ENCODE measurements around the gene KNDC1. TPM values are rescaled to one million over a fixed set of nuclear protein-coding genes. Genes with fewer than 3 reads are reported as not detected.
"Not testable (repeated sequence)": the region's sequence is repeated elsewhere in the genome, so short reads cannot be mapped to it uniquely, and the experiment has no call there.

Gene KNDC1
- total and polyA plus RNA-seq, 12 donors = 1.0 to 93.4 (median 39.0) TPM

DNA sequence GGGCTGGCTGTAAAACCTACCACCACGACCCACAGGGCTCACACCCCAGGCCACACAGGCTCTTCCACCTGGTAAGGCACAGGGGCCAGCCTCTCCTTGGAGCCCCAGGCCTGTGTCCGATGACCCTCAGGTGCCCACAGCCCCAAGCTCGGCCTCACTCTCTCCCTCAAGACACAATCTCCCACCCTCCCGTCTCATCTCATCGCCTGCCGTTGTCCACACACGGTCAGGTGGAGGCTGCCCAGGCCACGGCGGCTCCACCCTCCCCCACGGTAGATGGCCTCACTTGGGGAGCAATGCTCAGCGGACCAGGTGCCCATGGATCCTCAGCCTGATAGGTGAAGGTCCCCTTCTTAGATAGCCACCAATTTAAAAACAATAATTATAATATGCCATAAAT lies 61.3 kb downstream of the KNDC1 start:
- 90 to 94% (median 93%) methylated on average over 9 to 11 of the region's 11 CpGs for WGBS, 4 donors
- Histone ChIP-seq H3K4me1 (replicated peaks in 1 of 2) (no peaks in the 10 kb centered on the region), H3K36me3 (replicated peaks in 1 of 2) (no peaks in the 10 kb centered on the region), H3K27ac (no peak overlapping the region), H3K4me3 (no peak overlapping the region), H3K9me3 (replicated peaks in 1 of 3) (no peaks in the 10 kb centered on the region), H3K27me3 (peaks cover 4% of the 10 kb centered on the region)
- intact Hi-C loops (cut with DNase I) = no loop called here
- DNase-seq = no peak
- TF ChIP-seq, protein P1, sequence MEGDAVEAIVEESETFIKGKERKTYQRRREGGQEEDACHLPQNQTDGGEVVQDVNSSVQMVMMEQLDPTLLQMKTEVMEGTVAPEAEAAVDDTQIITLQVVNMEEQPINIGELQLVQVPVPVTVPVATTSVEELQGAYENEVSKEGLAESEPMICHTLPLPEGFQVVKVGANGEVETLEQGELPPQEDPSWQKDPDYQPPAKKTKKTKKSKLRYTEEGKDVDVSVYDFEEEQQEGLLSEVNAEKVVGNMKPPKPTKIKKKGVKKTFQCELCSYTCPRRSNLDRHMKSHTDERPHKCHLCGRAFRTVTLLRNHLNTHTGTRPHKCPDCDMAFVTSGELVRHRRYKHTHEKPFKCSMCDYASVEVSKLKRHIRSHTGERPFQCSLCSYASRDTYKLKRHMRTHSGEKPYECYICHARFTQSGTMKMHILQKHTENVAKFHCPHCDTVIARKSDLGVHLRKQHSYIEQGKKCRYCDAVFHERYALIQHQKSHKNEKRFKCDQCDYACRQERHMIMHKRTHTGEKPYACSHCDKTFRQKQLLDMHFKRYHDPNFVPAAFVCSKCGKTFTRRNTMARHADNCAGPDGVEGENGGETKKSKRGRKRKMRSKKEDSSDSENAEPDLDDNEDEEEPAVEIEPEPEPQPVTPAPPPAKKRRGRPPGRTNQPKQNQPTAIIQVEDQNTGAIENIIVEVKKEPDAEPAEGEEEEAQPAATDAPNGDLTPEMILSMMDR (IDR thresholded peaks at IDR 0.05) = no peak
- no peak for TF ChIP-seq POLR2A (IDR thresholded peaks at IDR 0.05)

GRCh38 chr10:133221756-133222155 lies 61.7 kb downstream of the KNDC1 start:
- H3K27me3 ChIP-seq; H3K9me3 ChIP-seq (replicated peaks in 1 of 3); H3K4me1 ChIP-seq (replicated peaks in 1 of 2); H3K27ac ChIP-seq; H3K36me3 ChIP-seq (replicated peaks in 1 of 2); intact Hi-C loops (cut with DNase I); H3K4me3 ChIP-seq; DNase-seq: not testable (repeated sequence)
- WGBS, 4 donors = 88 to 97% (median 92%) methylated on average over 4 to 19 of the region's 22 CpGs

DNA sequence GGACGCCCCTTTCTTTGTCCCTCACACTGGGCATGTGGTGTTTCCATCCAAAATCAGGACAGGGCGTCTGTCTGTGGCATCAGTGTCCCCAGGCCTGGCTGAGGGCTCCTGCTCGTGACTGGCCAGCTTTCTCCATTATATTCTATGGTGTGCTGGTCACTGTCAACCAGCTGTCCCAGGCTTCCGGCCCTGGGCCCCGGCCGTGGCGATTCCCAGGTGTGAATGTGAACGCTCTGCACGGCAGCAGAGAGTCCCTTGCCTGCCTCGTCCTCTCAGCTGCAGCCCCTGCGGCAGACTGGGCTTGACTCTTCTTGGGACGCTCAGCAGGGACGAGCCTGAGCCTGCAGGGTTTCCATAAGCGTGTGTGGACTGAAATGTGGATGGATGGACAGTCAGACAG lies 64.1 kb downstream of the KNDC1 start:
- Histone ChIP-seq H3K36me3 (replicated peaks in 1 of 2) (no peaks in the 10 kb centered on the region), H3K27me3 (peaks cover 18% of the 10 kb centered on the region), H3K9me3 (replicated peaks in 1 of 3) (no peaks in the 10 kb centered on the region), H3K27ac (no peak overlapping the region), H3K4me3 (no peak overlapping the region), H3K4me1 (replicated peaks in 1 of 2) (no peaks in the 10 kb centered on the region)
- DNase-seq = no peak
- no peak for TF ChIP-seq POLR2A (IDR thresholded peaks at IDR 0.05)
- TF ChIP-seq, protein P1 (IDR thresholded peaks at IDR 0.05) = no peak
- intact Hi-C loops (cut with DNase I) = no loop called here
- 75 to 89% (median 80%) methylated on average over 4 to 14 of the region's 14 CpGs for WGBS, 4 donors

GRCh38 chr10:133224756-133225372 lies 64.8 kb downstream of the KNDC1 start:
- H3K4me3 ChIP-seq = no peak overlapping the region
- H3K36me3 ChIP-seq (replicated peaks in 1 of 2) = no peaks in the 10 kb centered on the region
- WGBS, 4 donors = 63 to 92% (median 80%) methylated on average over 14 to 25 of the region's 25 CpGs
- no peaks in the 10 kb centered on the region for H3K9me3 ChIP-seq (replicated peaks in 1 of 3)
- peaks cover 26% of the 10 kb centered on the region for H3K27me3 ChIP-seq
- no peak for DNase-seq
- TF ChIP-seq, protein P1 (IDR thresholded peaks at IDR 0.05) = no peak
- TF ChIP-seq POLR2A (IDR thresholded peaks at IDR 0.05) = no peak
- H3K27ac ChIP-seq = no peak overlapping the region
- intact Hi-C loops (cut with DNase I) = no loop called here
- H3K4me1 ChIP-seq (replicated peaks in 1 of 2) = no peaks in the 10 kb centered on the region

DNA sequence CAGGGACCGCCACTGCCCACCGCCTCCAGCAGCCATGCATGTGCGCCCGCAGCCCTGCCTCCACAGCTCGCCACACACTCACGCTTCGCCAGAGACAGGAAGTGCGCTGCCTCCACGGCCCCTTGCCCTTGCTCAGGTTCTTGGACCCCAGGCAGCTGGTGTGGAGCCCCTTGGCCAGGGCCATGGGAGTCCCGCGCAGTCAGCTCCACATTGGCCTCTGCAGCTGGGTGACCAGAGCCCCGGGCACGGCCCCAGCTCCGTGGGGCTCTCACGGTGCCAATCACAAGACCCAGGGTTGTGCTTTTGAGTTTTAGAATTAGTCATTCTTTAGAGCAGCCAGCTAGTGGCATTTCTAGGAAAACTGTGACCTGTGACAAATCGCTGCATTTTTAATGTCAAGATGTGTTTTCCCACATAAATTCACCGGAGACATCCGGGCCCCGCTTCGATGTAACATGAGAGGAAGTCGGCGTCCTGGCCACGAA lies 65.7 kb downstream of the KNDC1 start:
- no peak for TF ChIP-seq POLR2A (IDR thresholded peaks at IDR 0.05)
- TF ChIP-seq, protein P1 (IDR thresholded peaks at IDR 0.05) = no peak
- Histone ChIP-seq H3K9me3 (replicated peaks in 1 of 3) (no peaks in the 10 kb centered on the region), H3K27ac (no peak overlapping the region), H3K27me3 (peaks cover 34% of the 10 kb centered on the region), H3K4me1 (replicated peaks in 1 of 2) (no peaks in the 10 kb centered on the region), H3K4me3 (no peak overlapping the region), H3K36me3 (replicated peaks in 1 of 2) (no peaks in the 10 kb centered on the region)
- DNase-seq = no peak
- intact Hi-C loops (cut with DNase I) = no loop called here
- 73 to 77% (median 74%) methylated on average over 20 to 23 of the region's 23 CpGs for WGBS, 4 donors

Data from adrenal gland (tissue), 12 donors.